Mucosa of stomach (tissue), 1 donor: ENCODE measurements around the gene PPP1R12B.
"Not testable (repeated sequence)": the region's sequence is repeated elsewhere in the genome, so short reads cannot be mapped to it uniquely, and the experiment has no call there.

Experiments used
- H3K27me3 ChIP-seq: one replicate; pipeline ENCODE4 v1.7.0; 2013; ENCODE audit warnings: mild to moderate bottlenecking, low read length; ENCODE audit not compliant: control insufficient read depth, insufficient read depth
- H3K36me3 ChIP-seq: one replicate; pipeline ENCODE4 v1.7.0; 2013; ENCODE audit warnings: low read length; ENCODE audit not compliant: control insufficient read depth, insufficient read depth
- H3K4me1 ChIP-seq: one replicate; pipeline ENCODE4 v1.7.0; 2013; ENCODE audit warnings: mild to moderate bottlenecking, low read length; ENCODE audit not compliant: control insufficient read depth, insufficient read depth
- H3K4me3 ChIP-seq: one replicate; pipeline ENCODE4 v1.7.0; 2013; ENCODE audit warnings: low read length
- H3K9ac ChIP-seq: one replicate; pipeline ENCODE4 v1.7.0; 2013; ENCODE audit warnings: mild to moderate bottlenecking, low read length, moderate library complexity
- H3K9me3 ChIP-seq: one replicate; pipeline ENCODE4 v1.7.0; 2013; ENCODE audit warnings: mild to moderate bottlenecking, low read length, moderate library complexity; ENCODE audit not compliant: control insufficient read depth
- donor health status: Pancreatic carcinoma.

The PPP1R12B gene

DNA sequence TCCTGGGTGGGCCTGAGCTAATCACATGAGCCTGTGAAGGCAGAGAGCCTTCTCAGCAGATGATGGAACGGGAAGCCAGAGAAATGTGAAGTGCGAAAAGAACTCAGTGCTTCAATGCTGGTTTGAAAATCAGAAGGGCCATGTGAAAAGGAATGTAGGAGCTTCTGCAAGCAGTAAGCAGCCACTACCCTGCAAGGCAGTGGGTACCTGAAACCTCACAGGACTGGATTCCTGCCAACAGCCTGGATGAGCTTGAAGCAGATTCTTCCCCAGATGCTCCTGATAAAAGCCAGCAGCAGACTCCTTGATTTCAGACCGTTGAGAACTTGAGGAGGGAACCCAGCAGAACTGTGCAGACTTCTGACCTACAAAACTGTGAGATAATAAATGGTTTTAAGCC, 203.2 kb downstream of the PPP1R12B start:
- Histone ChIP-seq H3K4me1 (peaks cover 15% of the 10 kb centered on the region), H3K9ac (no peak overlapping the region), H3K4me3 (no peak overlapping the region)

DNA sequence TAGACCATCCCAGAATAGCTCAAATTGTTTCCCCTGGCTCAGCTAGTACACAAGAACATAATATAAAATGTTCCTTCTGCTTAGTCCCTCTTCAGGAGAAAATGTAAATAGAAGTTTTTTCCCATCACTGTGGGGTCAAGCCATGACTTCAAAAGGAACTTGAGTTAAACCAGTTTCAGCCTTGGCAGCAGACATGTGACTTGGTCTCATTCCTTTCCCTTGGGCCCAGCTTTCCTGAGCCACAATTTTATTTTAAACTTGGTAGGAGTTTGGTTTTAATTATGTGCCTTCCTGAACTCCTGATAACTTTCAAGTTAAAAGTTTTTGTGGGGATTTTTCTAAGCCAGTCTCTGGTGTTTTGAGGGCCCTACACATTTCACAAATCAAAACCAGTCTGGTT, 204.1 kb downstream of the PPP1R12B start:
- not testable (repeated sequence) for H3K9ac ChIP-seq, H3K27me3 ChIP-seq, H3K4me3 ChIP-seq, H3K9me3 ChIP-seq, H3K36me3 ChIP-seq
- H3K4me1 ChIP-seq: peaks cover 12% of the 10 kb centered on the region

More for the DNA sequence above, 203.2 kb downstream of the PPP1R12B start:
- Histone ChIP-seq H3K27me3 (no peaks in the 10 kb centered on the region), H3K9me3 (no peaks in the 10 kb centered on the region), H3K36me3 (no peaks in the 10 kb centered on the region)

DNA sequence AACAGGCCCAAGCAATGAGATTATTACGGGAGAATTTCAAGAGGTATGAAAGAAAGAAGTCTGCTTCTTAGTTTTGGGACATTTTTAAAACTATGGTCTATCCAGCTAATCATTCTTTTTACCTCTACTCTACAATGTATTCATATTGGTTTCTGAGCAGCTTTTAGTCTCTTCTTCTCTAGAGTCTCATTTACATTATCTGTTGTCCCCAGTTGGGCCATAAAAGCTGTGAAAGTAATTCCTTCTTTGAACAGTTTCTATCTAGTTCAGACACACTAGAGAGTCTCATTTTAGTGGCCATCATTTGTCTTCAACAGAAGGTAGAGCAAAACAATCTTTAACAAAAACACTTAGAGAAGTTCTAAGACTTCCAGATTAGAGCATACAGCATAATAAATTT, 204.6 kb downstream of the PPP1R12B start:
- H3K4me3 ChIP-seq, H3K36me3 ChIP-seq, H3K9me3 ChIP-seq, H3K9ac ChIP-seq, H3K27me3 ChIP-seq: not testable (repeated sequence)
- H3K4me1 ChIP-seq: peaks cover 16% of the 10 kb centered on the region

DNA sequence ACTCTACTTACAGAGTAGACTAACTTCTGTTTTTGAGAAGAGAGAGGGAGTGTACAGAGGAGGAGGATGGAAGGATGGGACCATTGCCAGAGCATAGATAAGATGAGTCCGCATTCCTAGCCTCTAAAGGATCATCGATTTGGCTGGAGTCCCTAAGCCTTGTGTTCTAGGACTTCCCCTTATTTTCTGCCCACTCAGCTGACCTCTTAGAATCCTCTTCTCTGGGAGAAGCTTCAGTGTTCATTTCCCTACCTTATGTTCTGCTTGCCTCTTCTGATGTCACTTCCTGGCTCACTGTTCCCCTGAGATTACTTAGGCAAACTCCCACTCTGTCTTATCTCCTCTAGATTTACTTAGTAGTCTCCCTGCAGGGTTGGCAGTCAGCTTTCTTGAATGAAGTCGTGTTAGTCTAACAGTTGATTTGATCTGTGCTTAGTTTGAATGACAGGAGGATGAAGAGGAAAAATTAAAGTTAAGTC, 205.1 kb downstream of the PPP1R12B start:
- Histone ChIP-seq H3K4me1 (peaks cover 19% of the 10 kb centered on the region), H3K4me3 (no peak overlapping the region), H3K9me3 (no peaks in the 10 kb centered on the region), H3K27me3 (no peaks in the 10 kb centered on the region), H3K9ac (no peak overlapping the region), H3K36me3 (no peaks in the 10 kb centered on the region)

DNA sequence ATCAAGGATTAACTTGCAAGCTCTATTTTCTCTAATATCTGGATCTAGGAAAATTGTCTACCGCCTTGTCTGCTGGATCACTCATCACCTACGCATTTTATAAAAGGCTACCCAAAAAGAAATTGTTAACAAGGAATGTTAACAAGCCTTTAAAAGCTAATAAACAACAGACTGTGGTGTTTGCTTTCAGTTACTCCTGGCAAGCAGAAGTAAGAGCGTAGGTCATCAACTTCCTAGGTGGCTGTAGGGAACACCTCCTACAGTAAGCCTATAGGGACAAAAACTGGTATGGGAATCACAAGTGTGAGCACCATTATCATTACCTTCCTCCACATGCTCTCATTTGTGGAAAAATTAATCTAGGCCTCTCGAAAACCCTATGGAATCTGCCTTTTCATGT, 206.1 kb downstream of the PPP1R12B start:
- H3K9me3 ChIP-seq, H3K27me3 ChIP-seq, H3K36me3 ChIP-seq, H3K9ac ChIP-seq, H3K4me3 ChIP-seq: not testable (repeated sequence)
- H3K4me1 ChIP-seq: peaks cover 19% of the 10 kb centered on the region

DNA sequence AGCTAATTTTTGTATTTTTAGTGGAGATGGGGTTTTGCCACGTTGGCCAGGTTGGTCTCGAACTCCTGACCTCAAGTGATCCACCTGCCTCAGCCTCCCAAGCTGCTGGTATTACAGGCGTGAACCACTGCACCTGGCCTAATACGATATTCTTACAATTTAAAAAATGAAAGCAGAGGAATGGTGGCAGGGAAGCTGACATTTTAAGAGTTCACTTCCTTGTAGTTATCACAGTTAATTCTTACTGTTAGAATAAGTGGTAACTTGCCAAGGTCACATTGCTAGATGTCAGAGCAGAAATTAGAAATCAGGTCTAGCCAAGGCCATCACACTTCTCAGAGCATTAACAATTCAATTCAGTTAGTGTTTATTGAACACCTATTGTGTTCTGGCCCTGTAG, 207.5 kb downstream of the PPP1R12B start:
- H3K9me3 ChIP-seq, H3K9ac ChIP-seq, H3K27me3 ChIP-seq, H3K4me3 ChIP-seq, H3K36me3 ChIP-seq: not testable (repeated sequence)
- H3K4me1 ChIP-seq: peaks cover 19% of the 10 kb centered on the region

DNA sequence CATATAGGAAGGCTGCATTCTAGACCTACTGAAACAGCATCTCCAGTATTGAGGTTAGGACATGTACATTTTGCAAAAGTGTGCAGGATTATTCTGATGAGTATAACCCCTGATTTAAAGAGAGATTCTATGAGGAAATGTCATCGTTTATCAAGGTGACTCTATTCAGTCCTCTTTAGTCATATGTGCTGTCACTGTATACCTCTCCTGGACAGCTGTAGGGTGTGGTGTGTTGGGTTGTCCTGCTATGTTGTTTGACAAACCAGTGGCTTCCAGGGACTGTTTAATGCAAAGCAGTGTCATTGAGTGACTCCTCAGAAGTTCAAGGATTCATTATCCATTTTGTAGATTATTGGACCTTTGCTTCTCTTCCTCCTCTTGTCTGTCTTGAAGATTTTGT, 209.2 kb downstream of the PPP1R12B start:
- H3K4me3 ChIP-seq, H3K9ac ChIP-seq, H3K36me3 ChIP-seq, H3K9me3 ChIP-seq, H3K27me3 ChIP-seq: not testable (repeated sequence)
- H3K4me1 ChIP-seq: peaks cover 19% of the 10 kb centered on the region

DNA sequence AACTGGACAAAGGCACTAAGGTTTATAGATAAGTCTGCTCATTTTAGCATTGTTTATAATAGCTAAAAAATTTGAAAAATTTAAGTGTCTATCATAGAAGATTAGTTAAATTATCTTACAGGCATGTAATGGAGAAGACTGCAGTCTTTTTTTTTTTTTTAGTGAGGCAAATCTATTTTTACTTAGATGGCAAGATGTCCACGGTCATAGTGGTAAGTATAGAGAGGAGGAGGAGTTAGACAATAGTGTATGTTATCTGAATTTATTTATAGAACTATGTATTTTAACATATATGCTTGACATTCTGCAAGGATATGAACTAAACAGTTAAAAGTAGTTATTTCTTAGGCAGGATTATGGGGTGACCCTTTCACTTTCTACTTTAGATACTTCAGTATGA, 212.7 kb downstream of the PPP1R12B start:
- Histone ChIP-seq H3K36me3 (peaks cover 5% of the 10 kb centered on the region), H3K9ac (no peak overlapping the region), H3K4me1 (peaks cover 11% of the 10 kb centered on the region), H3K4me3 (no peak overlapping the region), H3K9me3 (no peaks in the 10 kb centered on the region), H3K27me3 (no peaks in the 10 kb centered on the region)

DNA sequence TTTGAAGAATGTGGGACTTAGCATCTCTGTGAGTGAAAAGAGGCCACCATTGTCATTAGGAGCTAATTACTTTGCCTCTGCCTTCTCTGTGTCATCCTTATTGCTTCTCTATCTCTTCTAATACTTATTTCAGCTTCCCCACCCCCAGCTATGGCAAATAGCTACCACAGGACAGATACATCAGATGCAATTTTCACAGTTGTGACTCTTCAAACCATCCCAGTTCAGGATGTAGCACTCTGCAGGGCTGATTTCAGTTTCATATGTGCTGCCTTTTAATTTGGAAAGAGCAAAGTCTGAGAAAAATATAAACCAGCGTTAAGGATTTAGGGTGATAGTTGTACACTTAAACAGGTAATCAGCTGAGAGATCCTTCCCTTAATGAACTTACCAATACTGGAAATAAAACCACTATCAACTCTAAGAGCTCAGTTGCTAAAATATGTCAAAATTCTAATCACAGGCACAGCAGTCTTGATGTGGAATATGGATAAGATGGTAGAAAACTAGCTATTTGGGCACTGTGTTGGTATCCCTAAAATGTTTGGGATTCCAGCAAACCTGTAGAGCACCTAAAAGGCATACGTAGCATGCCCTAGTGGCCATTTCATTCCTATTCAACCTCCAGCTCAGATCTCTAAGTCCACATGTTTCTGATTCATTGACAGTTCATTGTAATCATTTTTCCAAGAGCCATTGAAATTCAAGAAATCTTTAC, 213.4 kb downstream of the PPP1R12B start:
- Histone ChIP-seq H3K4me1 (peaks cover 11% of the 10 kb centered on the region), H3K27me3 (no peaks in the 10 kb centered on the region), H3K9ac (no peak overlapping the region), H3K4me3 (no peak overlapping the region), H3K36me3 (peaks cover 5% of the 10 kb centered on the region), H3K9me3 (no peaks in the 10 kb centered on the region)

DNA sequence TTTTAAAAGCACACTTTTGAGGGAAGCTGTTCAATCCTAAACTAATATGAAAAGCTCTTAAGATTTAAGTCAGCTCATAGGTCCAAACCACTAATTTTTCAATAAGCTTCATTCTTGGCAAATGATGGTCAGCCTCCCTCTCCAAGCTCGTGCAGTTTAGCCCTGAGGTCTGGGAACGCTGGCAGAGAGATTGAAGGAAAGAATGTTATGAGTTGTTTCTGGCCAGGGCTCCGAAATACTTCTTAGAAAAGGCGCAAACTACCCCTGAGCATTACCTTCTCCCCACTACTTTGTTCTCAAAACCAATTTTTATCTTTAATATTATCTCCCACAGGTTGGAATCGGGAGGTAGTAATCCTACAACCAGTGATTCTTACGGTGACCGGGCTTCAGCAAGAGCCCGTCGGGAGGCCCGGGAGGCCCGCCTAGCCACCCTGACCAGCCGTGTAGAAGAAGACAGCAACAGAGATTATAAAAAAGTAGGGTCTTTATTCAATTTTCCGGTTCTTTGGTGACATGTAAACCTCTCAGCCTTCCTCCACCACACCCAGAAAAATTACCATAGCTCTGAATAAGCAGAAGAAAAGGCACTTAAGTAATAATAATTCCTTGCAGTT, 214.1 kb downstream of the PPP1R12B start:
- Histone ChIP-seq H3K4me3 (no peak overlapping the region), H3K27me3 (no peaks in the 10 kb centered on the region), H3K4me1 (peaks cover 8% of the 10 kb centered on the region), H3K9me3 (no peaks in the 10 kb centered on the region), H3K36me3 (peaks cover 5% of the 10 kb centered on the region), H3K9ac (no peak overlapping the region)

DNA sequence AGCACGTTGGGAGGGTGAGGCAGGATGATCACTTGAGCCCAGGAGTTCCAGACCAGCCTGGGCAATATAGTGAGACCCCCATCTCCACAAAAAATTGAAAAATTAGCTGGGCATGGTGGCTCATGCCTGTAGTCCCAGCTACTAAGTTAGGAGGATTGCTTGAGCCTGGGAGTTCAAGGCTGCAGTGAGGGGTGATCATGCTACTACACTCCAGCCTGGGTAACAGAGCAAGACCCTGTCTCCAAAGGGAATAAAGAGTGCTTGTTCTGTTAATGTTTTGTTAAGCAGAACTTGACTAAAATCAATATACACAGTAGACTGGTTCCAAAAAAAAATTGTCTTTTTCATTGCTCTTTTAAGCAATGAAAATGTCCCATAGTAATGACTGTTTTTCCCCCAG, 215.3 kb downstream of the PPP1R12B start:
- H3K4me3 ChIP-seq: no peak overlapping the region
- no peaks in the 10 kb centered on the region for H3K27me3 ChIP-seq
- peaks cover 5% of the 10 kb centered on the region for H3K36me3 ChIP-seq
- no peaks in the 10 kb centered on the region for H3K9me3 ChIP-seq
- H3K9ac ChIP-seq: no peak overlapping the region
- no peaks in the 10 kb centered on the region for H3K4me1 ChIP-seq

DNA sequence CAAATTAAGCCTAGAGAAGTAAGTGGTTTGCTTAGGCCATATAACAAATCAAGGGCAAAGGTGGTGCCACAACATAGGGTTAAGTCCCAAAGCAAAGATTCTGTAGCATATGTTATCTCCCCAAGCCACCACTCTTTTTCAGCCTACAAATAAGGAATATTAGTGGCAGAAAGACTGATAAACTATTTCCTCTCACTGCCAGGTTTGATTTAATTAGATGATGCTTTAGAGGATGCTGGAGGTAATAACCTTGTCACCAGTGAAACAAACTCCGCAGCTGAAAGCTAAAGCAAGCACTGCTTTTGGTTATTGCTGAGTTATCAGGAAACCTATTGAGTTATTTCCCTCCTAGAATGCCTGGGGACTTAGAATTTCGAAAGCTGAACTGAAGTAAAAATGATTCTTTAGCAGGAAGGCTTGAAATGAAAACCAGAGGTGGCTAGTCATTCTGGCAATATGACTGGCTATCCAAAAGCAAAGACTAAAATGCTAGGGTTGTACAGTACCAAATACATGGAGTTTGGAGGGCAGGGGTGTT, 216.5 kb downstream of the PPP1R12B start:
- Histone ChIP-seq H3K9me3 (no peaks in the 10 kb centered on the region), H3K36me3 (peaks cover 5% of the 10 kb centered on the region), H3K9ac (no peak overlapping the region), H3K4me3 (no peak overlapping the region), H3K27me3 (no peaks in the 10 kb centered on the region), H3K4me1 (no peaks in the 10 kb centered on the region)
